Caco-2 (cell line): ENCODE results near the gene PKP3. TPM values are rescaled to one million over a fixed set of nuclear protein-coding genes. Genes with fewer than 3 reads are reported as not detected.

Source experiments
- BruUV-seq: library from RNA; stranded (reverse); fragments of 400-500 nt; replicated peaks from 2 replicates; lab custom pipeline; 2021; lab: Mats Ljungman, UMichigan
- CTCF ChIA-PET: fragments of 300-600 bp; sonication (Branson Sonifier 250); formaldehyde crosslinking; loops from one replicate; lab custom pipeline; 2022; ENCODE audit warnings: antibody characterized with exemption; lab: Charles Lee
- POLR2A ChIA-PET: fragments of 300-600 bp; sonication (Branson Sonifier 250); formaldehyde crosslinking; loops from one replicate; lab custom pipeline; 2022; ENCODE audit warnings: antibody characterized with exemption; lab: Charles Lee
- DNase-seq, 2 experiments: peaks; one replicate each; pipeline versions ENCODE4 v3.0.0 to v3.0.0-alpha.2; 2020 to 2022
- H3K27me3 ChIP-seq: replicated peaks from 2 replicates; pipeline ENCODE4 v1.6.0; 2011; ENCODE audit warnings: low read length; ENCODE audit not compliant: control insufficient read depth, insufficient read depth
- H3K36me3 ChIP-seq: 2 replicates; pipeline ENCODE4 v1.5.1; 2011; ENCODE audit warnings: low read length; ENCODE audit not compliant: control insufficient read depth, insufficient read depth
- H3K4me1 ChIP-seq: fragments of 250-450 bp; sonication (Bioruptor Pico); 2 replicates; pipeline ENCODE4 v1.5.1; 2020; ENCODE audit warnings: mild to moderate bottlenecking
- H3K4me3 ChIP-seq: 2 replicates; pipeline ENCODE4 v1.5.1; 2011; ENCODE audit warnings: low read depth, mild to moderate bottlenecking, control low read depth, low read length
- H3K9me3 ChIP-seq: fragments of 250-450 bp; sonication (Bioruptor Pico); 2 replicates; pipeline ENCODE4 v1.5.1; 2020; ENCODE audit warnings: mild to moderate bottlenecking, moderate library complexity
- H3K27ac Mint-ChIP-seq: one replicate; pipeline ENCODE4 v1.8.0; 2022; ENCODE audit warnings: mixed read lengths; ENCODE audit not compliant: unreplicated experiment
- H3K27me3 Mint-ChIP-seq: one replicate; pipeline ENCODE4 v1.8.0; 2022; ENCODE audit warnings: mixed read lengths; ENCODE audit not compliant: insufficient read depth, unreplicated experiment
- H3K36me3 Mint-ChIP-seq: one replicate; pipeline ENCODE4 v1.8.0; 2022; ENCODE audit warnings: mild to moderate bottlenecking, mixed read lengths; ENCODE audit not compliant: insufficient read depth, unreplicated experiment
- H3K4me1 Mint-ChIP-seq: one replicate; pipeline ENCODE4 v1.8.0; 2022; ENCODE audit warnings: low read depth, mixed read lengths; ENCODE audit not compliant: unreplicated experiment
- H3K4me3 Mint-ChIP-seq: one replicate; pipeline ENCODE4 v1.8.0; 2022; ENCODE audit warnings: mild to moderate bottlenecking, moderate library complexity, mixed read lengths; ENCODE audit not compliant: unreplicated experiment
- H3K9me3 Mint-ChIP-seq: one replicate; pipeline ENCODE4 v1.8.0; 2022; ENCODE audit warnings: mixed read lengths; ENCODE audit not compliant: unreplicated experiment
- CTCF ChIP-seq, 2 experiments: fragments of 200-600 bp in 1 of 2; IDR thresholded peaks; 1 replicate in 1 of 2; 2 replicates in 1 of 2; pipeline versions ENCODE4 v1.5.1 to v1.8.0; 2011 to 2022; ENCODE audit warnings: antibody characterized with exemption in 1 of 2, control low read depth in 1 of 2, inconsistent platforms in 1 of 2, low read depth in 1 of 2, low read length in 1 of 2, mild to moderate bottlenecking in 1 of 2, moderate library complexity in 1 of 2; ENCODE audit not compliant: insufficient read depth in 1 of 2, severe bottlenecking in 1 of 2, unreplicated experiment in 1 of 2
- intact Hi-C: fragments of 100-400 bp; cut with micrococcal nuclease; formaldehyde crosslinking; loops from one replicate; pipeline ENCODE4 v1.10.0; 2022; ENCODE audit not compliant: unreplicated experiment
- total RNA-seq: library from RNA; stranded (reverse); gene quantifications from 2 replicates; pipeline ENCODE4 v1.2.3, GENCODE V29; 2022

Gene PKP3
- total RNA-seq, 1 experiment from 2014 or later, result 149 TPM

GRCh38 chr11:415640-416041, 21.6 kb downstream of the PKP3 start:
- POLR2A ChIA-PET, result interaction anchor here (1.5 to 1.8 kb wide), 2 partner anchors 8 to 33 kb away, joined by 4 to 7 read pairs; no protein-coding TSS in a partner anchor
- Mint-ChIP-seq H3K4me3 (peak overlapping the region; percentile 82), H3K27ac (no peak overlapping the region), H3K4me1 (peaks cover 11% of the 10 kb centered on the region), H3K36me3 (peaks cover 39% of the 10 kb centered on the region), H3K27me3 (no peaks in the 10 kb centered on the region), H3K9me3 (no peaks in the 10 kb centered on the region)
- H3K27me3 ChIP-seq, result no peaks in the 10 kb centered on the region
- H3K9me3 ChIP-seq, result no peaks in the 10 kb centered on the region
- BruUV-seq, result no TSS peak
- intact Hi-C loops, result no loop called here
- CTCF ChIA-PET, result interaction anchor here (2.2 kb wide), 1 partner anchor 33 kb away, joined by 43 read pairs; the partner anchor contains the start of gene PTDSS2
- H3K4me1 ChIP-seq, result peaks cover 18% of the 10 kb centered on the region
- no peak for TF ChIP-seq CTCF (IDR thresholded peaks at IDR 0.05; ENCODE audit: insufficient read depth in 1 of 2, low read depth in 1 of 2, low read length in 1 of 2, severe bottlenecking in 1 of 2, unreplicated experiment in 1 of 2)
- no peaks in the 10 kb centered on the region for H3K36me3 ChIP-seq
- peak overlapping the region; percentile 96 for H3K4me3 ChIP-seq
- no peak for DNase-seq

- ChIA-PET POLR2A (interaction anchor here (1.3 to 1.8 kb wide), 4 partner anchors 9 to 209 kb away, joined by 4 to 7 read pairs (median 4); partner anchors contain the start of genes BET1L and RIC8A), CTCF (interaction anchor here (0.9 to 2.2 kb wide), 4 partner anchors 9 to 57 kb away, joined by 3 to 43 read pairs (median 7); partner anchors contain the start of genes ANO9 and PTDSS2)
- peak overlapping the region; percentile 38 for H3K27ac Mint-ChIP-seq
- H3K9me3 Mint-ChIP-seq, result no peaks in the 10 kb centered on the region
- BruUV-seq, result no TSS peak
- Histone ChIP-seq H3K9me3 (no peaks in the 10 kb centered on the region), H3K36me3 (no peaks in the 10 kb centered on the region), H3K27me3 (no peaks in the 10 kb centered on the region), H3K4me3 (peak overlapping the region; percentile 96), H3K4me1 (peaks cover 18% of the 10 kb centered on the region)
- no peaks in the 10 kb centered on the region for H3K27me3 Mint-ChIP-seq
- peaks cover 45% of the 10 kb centered on the region for H3K36me3 Mint-ChIP-seq
- TF ChIP-seq CTCF (IDR thresholded peaks at IDR 0.05; ENCODE audit: insufficient read depth in 1 of 2, low read depth in 1 of 2, low read length in 1 of 2, severe bottlenecking in 1 of 2, unreplicated experiment in 1 of 2), result no peak
- DNase-seq, result no peak
- peak overlapping the region; percentile 82 for H3K4me3 Mint-ChIP-seq
- intact Hi-C loops, result no loop called here
- peaks cover 11% of the 10 kb centered on the region for H3K4me1 Mint-ChIP-seq
Measured at GRCh38 chr11:416051-416756, 22.2 kb downstream of the PKP3 start.

- Histone ChIP-seq H3K4me1 (peaks cover 23% of the 10 kb centered on the region), H3K9me3 (no peaks in the 10 kb centered on the region), H3K27me3 (no peaks in the 10 kb centered on the region), H3K36me3 (no peaks in the 10 kb centered on the region), H3K4me3 (peak overlapping the region; percentile 96)
- DNase-seq, result peak; percentile 87 to 94
- H3K4me3 Mint-ChIP-seq, result peak overlapping the region; percentile 82
- peaks cover 11% of the 10 kb centered on the region for H3K4me1 Mint-ChIP-seq
- intact Hi-C loops, result loop anchor here (1.0 kb wide), 2 partner anchors 31 to 89 kb away; no protein-coding TSS in a partner anchor
- H3K36me3 Mint-ChIP-seq, result peaks cover 46% of the 10 kb centered on the region
- H3K27me3 Mint-ChIP-seq, result no peaks in the 10 kb centered on the region
- ChIA-PET CTCF (interaction anchor here (0.6 to 2.2 kb wide), 5 partner anchors 10 to 58 kb away, joined by 3 to 43 read pairs (median 6); partner anchors contain the start of genes ANO9 and PTDSS2), POLR2A (interaction anchor here (0.6 to 1.8 kb wide), 6 partner anchors 10 to 210 kb away, joined by 3 to 7 read pairs (median 4); partner anchors contain the start of genes ANO9, BET1L and RIC8A)
- no peaks in the 10 kb centered on the region for H3K9me3 Mint-ChIP-seq
- TF ChIP-seq CTCF (IDR thresholded peaks at IDR 0.05; ENCODE audit: insufficient read depth in 1 of 2, low read depth in 1 of 2, low read length in 1 of 2, severe bottlenecking in 1 of 2, unreplicated experiment in 1 of 2), result no peak
- TSS peak; percentile 13 for BruUV-seq
- H3K27ac Mint-ChIP-seq, result peak overlapping the region; percentile 89
Measured at GRCh38 chr11:416757-417621, 23.0 kb downstream of the PKP3 start.
